Endothelial cell (in vitro differentiated cells): ENCODE measurements around the gene KCNH8. TPM values are rescaled to one million over a fixed set of nuclear protein-coding genes. Genes with fewer than 3 reads are reported as not detected.
"Not testable (repeated sequence)": the region's sequence is repeated elsewhere in the genome, so short reads cannot be mapped to it uniquely, and the experiment has no call there.

Source experiments
- DNase-seq: peaks from one replicate; pipeline ENCODE4 v3.0.0; 2021; ENCODE audit warnings: low spot score
- H3K27ac Mint-ChIP-seq: one replicate; pipeline ENCODE4 v1.8.0; 2021; ENCODE audit warnings: mixed read lengths, inconsistent platforms; ENCODE audit not compliant: unreplicated experiment
- H3K27me3 Mint-ChIP-seq: one replicate; pipeline ENCODE4 v1.8.0; 2021; ENCODE audit warnings: mild to moderate bottlenecking, moderate library complexity, mixed read lengths, inconsistent platforms; ENCODE audit not compliant: unreplicated experiment
- H3K36me3 Mint-ChIP-seq: one replicate; pipeline ENCODE4 v1.8.0; 2021; ENCODE audit warnings: mild to moderate bottlenecking, low read depth, mixed read lengths, inconsistent platforms; ENCODE audit not compliant: unreplicated experiment
- H3K4me1 Mint-ChIP-seq: one replicate; pipeline ENCODE4 v1.8.0; 2021; ENCODE audit warnings: mild to moderate bottlenecking, mixed read lengths, inconsistent platforms; ENCODE audit not compliant: unreplicated experiment
- H3K4me3 Mint-ChIP-seq: one replicate; pipeline ENCODE4 v1.8.0; 2021; ENCODE audit warnings: mild to moderate bottlenecking, mixed read lengths, inconsistent platforms; ENCODE audit not compliant: unreplicated experiment
- H3K9me3 Mint-ChIP-seq: one replicate; pipeline ENCODE4 v1.8.0; 2021; ENCODE audit warnings: mixed read lengths, inconsistent platforms; ENCODE audit not compliant: unreplicated experiment
- CTCF ChIP-seq: fragments of 200-600 bp; sonication (generic); IDR thresholded peaks from one replicate; pipeline ENCODE4 v1.5.0; 2021; ENCODE audit warnings: antibody characterized with exemption; ENCODE audit not compliant: unreplicated experiment
- total RNA-seq: library from RNA; stranded (reverse); fragmentation: NEBNext Ultra II Directional; extraction: Animal tissue kit (Norgen Biotek cat#: 25700); gene quantifications from one replicate; pipeline ENCODE4 v1.2.1, GENCODE V29; 2021; ENCODE audit not compliant: unreplicated experiment

Gene KCNH8
- total RNA-seq, 1 donor from 2014 or later: 1.3 TPM

- H3K27me3 Mint-ChIP-seq: no peaks in the 10 kb centered on the region
- no peak for TF ChIP-seq CTCF
- no peak for DNase-seq
- no peak overlapping the region for H3K27ac Mint-ChIP-seq
- H3K4me1 Mint-ChIP-seq: no peaks in the 10 kb centered on the region
- H3K36me3 Mint-ChIP-seq: no peaks in the 10 kb centered on the region
- H3K4me3 Mint-ChIP-seq: no peak overlapping the region
- no peaks in the 10 kb centered on the region for H3K9me3 Mint-ChIP-seq
Observed at GRCh38 chr3:19228167-19228566, 79.9 kb downstream of the KCNH8 start.

GRCh38 chr3:19229086-19229485 lies 80.8 kb downstream of the KCNH8 start:
- no peak for TF ChIP-seq CTCF
- no peaks in the 10 kb centered on the region for H3K27me3 Mint-ChIP-seq
- no peak for DNase-seq
- H3K27ac Mint-ChIP-seq: no peak overlapping the region
- no peaks in the 10 kb centered on the region for H3K36me3 Mint-ChIP-seq
- no peak overlapping the region for H3K4me3 Mint-ChIP-seq
- H3K4me1 Mint-ChIP-seq: no peaks in the 10 kb centered on the region
- no peaks in the 10 kb centered on the region for H3K9me3 Mint-ChIP-seq

GRCh38 chr3:19229881-19230280 lies 81.6 kb downstream of the KCNH8 start:
- not testable (repeated sequence) for H3K27me3 Mint-ChIP-seq

GRCh38 chr3:19231792-19232461 lies 83.6 kb downstream of the KCNH8 start:
- Mint-ChIP-seq H3K4me3 (no peak overlapping the region), H3K36me3 (no peaks in the 10 kb centered on the region), H3K4me1 (no peaks in the 10 kb centered on the region), H3K27ac (no peak overlapping the region), H3K27me3 (peaks cover 2% of the 10 kb centered on the region), H3K9me3 (no peaks in the 10 kb centered on the region)
- no peak for TF ChIP-seq CTCF
- DNase-seq: no peak

More at GRCh38 chr3:19229881-19230280, 81.6 kb downstream of the KCNH8 start:
- H3K4me3 Mint-ChIP-seq, H3K27ac Mint-ChIP-seq, H3K36me3 Mint-ChIP-seq, H3K9me3 Mint-ChIP-seq, DNase-seq, H3K4me1 Mint-ChIP-seq: not testable (repeated sequence)

GRCh38 chr3:19232566-19232965 lies 84.3 kb downstream of the KCNH8 start:
- H3K27me3 Mint-ChIP-seq: peaks cover 2% of the 10 kb centered on the region
- TF ChIP-seq CTCF: no peak
- H3K4me3 Mint-ChIP-seq: no peak overlapping the region
- H3K9me3 Mint-ChIP-seq: no peaks in the 10 kb centered on the region
- no peaks in the 10 kb centered on the region for H3K36me3 Mint-ChIP-seq
- no peaks in the 10 kb centered on the region for H3K4me1 Mint-ChIP-seq
- no peak overlapping the region for H3K27ac Mint-ChIP-seq
- DNase-seq: no peak

- not testable (repeated sequence) for H3K9me3 Mint-ChIP-seq, DNase-seq, H3K27ac Mint-ChIP-seq, H3K4me1 Mint-ChIP-seq, H3K36me3 Mint-ChIP-seq, H3K4me3 Mint-ChIP-seq, H3K27me3 Mint-ChIP-seq
Observed at GRCh38 chr3:19233882-19234784, 85.8 kb downstream of the KCNH8 start.
